Diencephalon (tissue), 1 donor: ENCODE data around the gene GKAP1. TPM values are rescaled to one million over a fixed set of nuclear protein-coding genes. Genes with fewer than 3 reads are reported as not detected.

Experiments
- total RNA-seq: library from RNA; depleted of rRNA; stranded (reverse); fragments of >200 nt; gene quantifications from one replicate; pipeline ENCODE4 v1.2.3, GENCODE V29; 2014

Gene GKAP1
- 18.5 TPM for total RNA-seq

DNA sequence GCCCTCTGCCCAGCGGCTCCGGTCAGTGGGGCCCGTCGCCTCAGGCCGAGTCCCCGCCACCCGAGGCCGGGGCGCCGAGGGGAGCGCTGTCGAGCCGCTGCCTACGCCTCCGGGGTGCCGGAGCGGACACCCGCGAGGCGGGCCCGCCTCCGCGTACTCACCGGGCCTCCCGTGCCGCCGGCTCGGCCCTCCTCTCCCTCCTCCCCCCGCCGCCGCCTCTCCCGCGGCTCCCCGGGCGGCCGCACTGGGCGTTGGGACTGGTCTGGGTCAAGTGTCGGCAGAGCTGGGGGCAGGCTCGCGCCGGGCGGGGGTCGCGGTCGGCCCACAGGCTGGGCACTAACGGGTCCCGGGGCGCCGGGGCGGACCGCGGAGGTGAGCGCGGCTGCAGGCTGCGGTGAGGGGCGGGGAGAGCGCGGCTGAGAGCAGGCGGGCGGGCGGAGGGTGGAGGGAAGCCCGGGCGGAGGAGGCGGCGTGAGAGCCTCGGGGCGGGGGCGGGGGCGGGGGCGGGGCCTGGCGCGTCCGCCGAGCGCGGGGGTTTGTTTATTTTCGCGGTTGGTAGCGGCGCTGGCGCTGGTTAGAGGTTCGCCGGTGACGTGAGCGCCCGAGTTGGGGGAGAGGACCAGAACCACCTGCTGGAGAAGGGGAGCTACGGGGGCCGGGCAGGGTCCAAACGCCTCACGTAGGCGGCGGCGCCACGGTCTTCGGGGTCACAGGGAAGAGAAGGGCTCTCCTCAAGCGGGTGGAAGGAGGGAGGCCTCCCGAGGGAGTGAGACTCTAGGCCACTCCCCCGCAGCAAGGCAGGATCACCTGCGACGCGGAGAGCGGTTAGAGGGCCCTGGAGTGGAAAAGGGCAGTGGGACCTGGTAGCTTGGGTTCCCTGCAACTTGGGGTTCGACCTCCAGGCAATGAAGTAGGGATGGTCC lies at the start of gene GKAP1:
GKAP1 (minus strand) TSS at position 414 of the 923 bp plus-strand sequence. CDS start 11,252 bp downstream, outside the sequence.

DNA sequence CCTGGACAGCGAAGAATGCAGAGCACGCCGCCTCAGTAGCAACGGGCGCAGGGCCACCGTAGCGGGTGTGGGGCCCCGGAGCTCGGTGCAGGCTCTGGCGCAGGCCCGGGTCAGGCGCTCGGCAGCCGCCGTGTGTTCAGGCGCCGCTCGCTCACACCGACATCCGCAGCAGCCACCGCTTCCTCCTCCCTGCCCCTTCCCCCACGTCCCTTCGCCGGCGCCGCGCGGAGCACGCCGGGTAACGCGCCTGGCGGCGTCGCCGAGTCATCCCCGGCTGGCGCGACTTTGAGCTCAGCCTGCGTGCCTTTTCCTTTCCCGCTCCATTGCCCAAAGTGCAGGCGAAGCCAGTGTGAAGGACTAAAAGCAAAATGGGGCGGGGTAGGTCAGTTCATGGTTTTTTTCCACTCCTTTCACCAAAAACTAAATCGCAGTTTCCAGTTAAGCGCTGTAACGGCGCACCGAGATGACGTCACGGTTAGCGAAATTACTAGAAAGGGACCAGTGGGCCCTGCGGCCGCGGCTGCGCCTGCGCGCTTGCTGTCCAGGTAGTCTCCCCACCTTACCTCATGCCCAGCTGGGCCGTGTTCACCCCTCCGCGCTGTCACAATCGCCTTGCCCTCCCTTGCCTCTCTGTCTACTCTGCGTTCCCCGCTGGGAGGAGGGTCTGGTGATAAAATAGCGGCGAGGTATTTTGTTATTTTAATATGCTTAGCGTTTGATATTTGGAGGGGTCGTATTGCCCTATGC lies 109.6 kb downstream of the GKAP1 start, which contains the start of gene UBQLN1:
UBQLN1 (minus strand) TSS at position 191 of the 747 bp plus-strand sequence. CDS start 279 bp downstream, outside the sequence.

Other genes starting within 250 kb of the GKAP1 start
- gene IDNK, start 194.6 kb downstream of the GKAP1 start, total RNA-seq, result 6.2 TPM
- 249 TPM for gene UBQLN1, start 109.8 kb downstream of the GKAP1 start, total RNA-seq
- gene KIF27, start 103.7 kb upstream of the GKAP1 start, total RNA-seq, result 17.5 TPM
- gene HNRNPK, start 162.4 kb upstream of the GKAP1 start, total RNA-seq, result 630 TPM
- gene RMI1, start 163.0 kb upstream of the GKAP1 start, total RNA-seq, result 17.8 TPM